ENCODE results near the gene SOX6.
"Not testable (repeated sequence)": the region's sequence is repeated elsewhere in the genome, so short reads cannot be mapped to it uniquely, and the experiment has no call there.

Gene SOX6

GRCh38 chr11:16148301-16148931 lies 207.9 kb downstream of the SOX6 start:
- Histone ChIP-seq H3K36me3 (ENCODE audit: insufficient read depth) (no peaks in the 10 kb centered on the region), H4K20me1 (ENCODE audit: insufficient read depth) (no peaks in the 10 kb centered on the region), H3K9ac (no peak overlapping the region), H3K4me3 (IDR thresholded peaks at IDR 0.05; ENCODE audit: insufficient read depth, low read depth, low read length) (no peak overlapping the region), H2AFZ (ENCODE audit: low read depth) (no peak overlapping the region), H3K4me1 (ENCODE audit: low read depth, poor library complexity, severe bottlenecking) (no peaks in the 10 kb centered on the region), H3K27me3 (ENCODE audit: insufficient read depth, low read depth) (no peaks in the 10 kb centered on the region), H3K4me2 (no peak overlapping the region), H3K27ac (no peak overlapping the region), H3K79me2 (ENCODE audit: insufficient read depth, low read depth) (no peaks in the 10 kb centered on the region)
- TF ChIP-seq CTCF (conservative IDR thresholded peaks at IDR 0.05; ENCODE audit: low read depth, low read length) = no peak

- not testable (repeated sequence) for H3K9ac ChIP-seq; H3K27ac ChIP-seq; H3K4me1 ChIP-seq (ENCODE audit: low read depth, poor library complexity, severe bottlenecking); H3K4me3 ChIP-seq (IDR thresholded peaks at IDR 0.05; ENCODE audit: insufficient read depth, low read depth, low read length); H3K27me3 ChIP-seq (ENCODE audit: insufficient read depth, low read depth); H3K4me2 ChIP-seq; H3K79me2 ChIP-seq (ENCODE audit: insufficient read depth, low read depth); H3K36me3 ChIP-seq (ENCODE audit: insufficient read depth); H4K20me1 ChIP-seq (ENCODE audit: insufficient read depth); H2AFZ ChIP-seq (ENCODE audit: low read depth)
Measured at GRCh38 chr11:16146980-16147379, 209.4 kb downstream of the SOX6 start.

GRCh38 chr11:16141614-16142013 lies 214.7 kb downstream of the SOX6 start:
- not testable (repeated sequence) for H3K4me3 ChIP-seq (IDR thresholded peaks at IDR 0.05; ENCODE audit: insufficient read depth, low read depth, low read length); H3K4me2 ChIP-seq; H3K9ac ChIP-seq; H3K4me1 ChIP-seq (ENCODE audit: low read depth, poor library complexity, severe bottlenecking); H3K27me3 ChIP-seq (ENCODE audit: insufficient read depth, low read depth); H3K79me2 ChIP-seq (ENCODE audit: insufficient read depth, low read depth); H2AFZ ChIP-seq (ENCODE audit: low read depth); H3K36me3 ChIP-seq (ENCODE audit: insufficient read depth); H3K27ac ChIP-seq; H4K20me1 ChIP-seq (ENCODE audit: insufficient read depth)

- not testable (repeated sequence) for H3K79me2 ChIP-seq (ENCODE audit: insufficient read depth, low read depth); H3K27ac ChIP-seq; H2AFZ ChIP-seq (ENCODE audit: low read depth); H3K4me1 ChIP-seq (ENCODE audit: low read depth, poor library complexity, severe bottlenecking); H3K4me3 ChIP-seq (IDR thresholded peaks at IDR 0.05; ENCODE audit: insufficient read depth, low read depth, low read length); H4K20me1 ChIP-seq (ENCODE audit: insufficient read depth); H3K27me3 ChIP-seq (ENCODE audit: insufficient read depth, low read depth); H3K4me2 ChIP-seq; H3K36me3 ChIP-seq (ENCODE audit: insufficient read depth); H3K9ac ChIP-seq
Measured at GRCh38 chr11:16141162-16141561, 215.2 kb downstream of the SOX6 start.

GRCh38 chr11:16136792-16137390 lies 219.5 kb downstream of the SOX6 start:
- H3K27ac ChIP-seq = no peak overlapping the region

More at GRCh38 chr11:16136792-16137390, 219.5 kb downstream of the SOX6 start:
- H4K20me1 ChIP-seq (ENCODE audit: insufficient read depth) = no peaks in the 10 kb centered on the region
- no peaks in the 10 kb centered on the region for H3K79me2 ChIP-seq (ENCODE audit: insufficient read depth, low read depth)
- no peak for TF ChIP-seq CTCF (conservative IDR thresholded peaks at IDR 0.05; ENCODE audit: low read depth, low read length)
- H3K4me2 ChIP-seq = no peak overlapping the region
- no peak overlapping the region for H3K9ac ChIP-seq
- H2AFZ ChIP-seq (ENCODE audit: low read depth) = no peak overlapping the region
- H3K4me1 ChIP-seq (ENCODE audit: low read depth, poor library complexity, severe bottlenecking) = no peaks in the 10 kb centered on the region
- no peaks in the 10 kb centered on the region for H3K36me3 ChIP-seq (ENCODE audit: insufficient read depth)
- H3K27me3 ChIP-seq (ENCODE audit: insufficient read depth, low read depth) = no peaks in the 10 kb centered on the region
- no peak overlapping the region for H3K4me3 ChIP-seq (IDR thresholded peaks at IDR 0.05; ENCODE audit: insufficient read depth, low read depth, low read length)
